ENCODE results near the gene TRAPPC2L. TPM values are rescaled to one million over a fixed set of nuclear protein-coding genes. Genes with fewer than 3 reads are reported as not detected.

Gene TRAPPC2L
- total and polyA plus RNA-seq, 2 of the 13 experiments (the other 11 are each of a cell fraction or from before 2014, with no cell fraction given), result 96.3 to 107 TPM

DNA sequence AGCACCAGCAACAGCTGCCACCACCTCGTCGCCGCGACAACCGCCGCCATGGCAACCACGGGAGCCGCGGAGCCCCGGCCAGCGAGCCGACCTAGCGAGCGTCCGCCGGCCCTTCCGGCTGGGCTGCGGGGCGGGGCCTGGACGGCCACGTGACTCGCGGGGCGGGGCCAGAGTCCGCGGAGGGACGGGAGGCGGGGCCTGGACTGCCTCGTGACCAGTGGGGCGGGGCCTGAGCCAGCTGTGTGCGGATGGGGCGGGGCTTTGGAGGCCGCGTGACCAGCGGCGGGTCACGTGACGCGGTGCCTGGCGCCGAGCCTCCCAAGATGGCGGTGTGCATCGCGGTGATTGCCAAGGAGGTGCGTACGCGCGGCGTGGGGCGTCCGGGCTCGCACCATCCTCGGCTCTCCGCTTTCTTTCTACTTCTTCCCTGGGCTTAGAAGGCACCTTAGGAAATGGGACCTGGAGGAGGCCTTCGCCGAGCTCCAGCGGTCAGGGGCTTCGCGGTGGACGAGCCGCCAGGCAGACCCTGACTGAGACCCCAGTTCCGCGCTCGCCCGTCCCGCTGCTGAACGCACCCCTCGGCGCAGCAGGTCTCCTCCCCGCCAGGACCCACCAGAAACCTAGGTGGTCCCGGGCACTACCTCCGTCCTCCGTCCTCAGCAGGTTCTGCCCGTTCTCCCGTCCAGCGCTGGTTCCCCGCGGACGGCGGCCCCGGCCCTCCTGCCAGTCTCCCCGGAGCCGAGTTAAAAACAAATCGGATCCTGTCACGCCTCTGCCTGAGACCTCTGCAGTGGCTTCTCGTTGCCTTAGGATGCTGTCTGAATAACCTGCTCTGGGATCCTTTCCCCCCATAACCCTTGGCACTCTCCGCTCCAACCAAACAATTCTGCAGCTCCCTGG is at the start of gene TRAPPC2L, which contains the start of gene GALNS (continued):
- TF ChIP-seq NONO (IDR thresholded peaks at IDR 0.05), result no peak
- peak; percentile 81 for TF ChIP-seq NONO (CRISPR knock-in tag; conservative IDR thresholded peaks at IDR 0.05)
- TF ChIP-seq EP300 (IDR thresholded peaks at IDR 0.05; ENCODE audit: low read depth in 2 of 2, low read length in 2 of 2), result no peak
- TF ChIP-seq EP300 (CRISPR knock-in tag; IDR thresholded peaks at IDR 0.05; ENCODE audit: borderline replicate concordance), result no peak
- TF ChIP-seq SUZ12 (IDR thresholded peaks at IDR 0.05; ENCODE audit: low read depth, low read length), result no peak
- TF ChIP-seq ZNF17 (CRISPR knock-in tag; IDR thresholded peaks at IDR 0.05), result no peak
- TF ChIP-seq ZNF136 (CRISPR knock-in tag; IDR thresholded peaks at IDR 0.05; ENCODE audit: low read depth), result no peak; the same call in 1 of the 2 replicates
- TF ChIP-seq REPIN1 (CRISPR knock-in tag; IDR thresholded peaks at IDR 0.05; ENCODE audit: borderline replicate concordance, low read depth), result no peak
- TF ChIP-seq, protein P1, sequence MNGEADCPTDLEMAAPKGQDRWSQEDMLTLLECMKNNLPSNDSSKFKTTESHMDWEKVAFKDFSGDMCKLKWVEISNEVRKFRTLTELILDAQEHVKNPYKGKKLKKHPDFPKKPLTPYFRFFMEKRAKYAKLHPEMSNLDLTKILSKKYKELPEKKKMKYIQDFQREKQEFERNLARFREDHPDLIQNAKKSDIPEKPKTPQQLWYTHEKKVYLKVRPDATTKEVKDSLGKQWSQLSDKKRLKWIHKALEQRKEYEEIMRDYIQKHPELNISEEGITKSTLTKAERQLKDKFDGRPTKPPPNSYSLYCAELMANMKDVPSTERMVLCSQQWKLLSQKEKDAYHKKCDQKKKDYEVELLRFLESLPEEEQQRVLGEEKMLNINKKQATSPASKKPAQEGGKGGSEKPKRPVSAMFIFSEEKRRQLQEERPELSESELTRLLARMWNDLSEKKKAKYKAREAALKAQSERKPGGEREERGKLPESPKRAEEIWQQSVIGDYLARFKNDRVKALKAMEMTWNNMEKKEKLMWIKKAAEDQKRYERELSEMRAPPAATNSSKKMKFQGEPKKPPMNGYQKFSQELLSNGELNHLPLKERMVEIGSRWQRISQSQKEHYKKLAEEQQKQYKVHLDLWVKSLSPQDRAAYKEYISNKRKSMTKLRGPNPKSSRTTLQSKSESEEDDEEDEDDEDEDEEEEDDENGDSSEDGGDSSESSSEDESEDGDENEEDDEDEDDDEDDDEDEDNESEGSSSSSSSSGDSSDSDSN (CRISPR knock-in tag; IDR thresholded peaks at IDR 0.05), result peak; percentile 83
- TF ChIP-seq, protein P2, sequence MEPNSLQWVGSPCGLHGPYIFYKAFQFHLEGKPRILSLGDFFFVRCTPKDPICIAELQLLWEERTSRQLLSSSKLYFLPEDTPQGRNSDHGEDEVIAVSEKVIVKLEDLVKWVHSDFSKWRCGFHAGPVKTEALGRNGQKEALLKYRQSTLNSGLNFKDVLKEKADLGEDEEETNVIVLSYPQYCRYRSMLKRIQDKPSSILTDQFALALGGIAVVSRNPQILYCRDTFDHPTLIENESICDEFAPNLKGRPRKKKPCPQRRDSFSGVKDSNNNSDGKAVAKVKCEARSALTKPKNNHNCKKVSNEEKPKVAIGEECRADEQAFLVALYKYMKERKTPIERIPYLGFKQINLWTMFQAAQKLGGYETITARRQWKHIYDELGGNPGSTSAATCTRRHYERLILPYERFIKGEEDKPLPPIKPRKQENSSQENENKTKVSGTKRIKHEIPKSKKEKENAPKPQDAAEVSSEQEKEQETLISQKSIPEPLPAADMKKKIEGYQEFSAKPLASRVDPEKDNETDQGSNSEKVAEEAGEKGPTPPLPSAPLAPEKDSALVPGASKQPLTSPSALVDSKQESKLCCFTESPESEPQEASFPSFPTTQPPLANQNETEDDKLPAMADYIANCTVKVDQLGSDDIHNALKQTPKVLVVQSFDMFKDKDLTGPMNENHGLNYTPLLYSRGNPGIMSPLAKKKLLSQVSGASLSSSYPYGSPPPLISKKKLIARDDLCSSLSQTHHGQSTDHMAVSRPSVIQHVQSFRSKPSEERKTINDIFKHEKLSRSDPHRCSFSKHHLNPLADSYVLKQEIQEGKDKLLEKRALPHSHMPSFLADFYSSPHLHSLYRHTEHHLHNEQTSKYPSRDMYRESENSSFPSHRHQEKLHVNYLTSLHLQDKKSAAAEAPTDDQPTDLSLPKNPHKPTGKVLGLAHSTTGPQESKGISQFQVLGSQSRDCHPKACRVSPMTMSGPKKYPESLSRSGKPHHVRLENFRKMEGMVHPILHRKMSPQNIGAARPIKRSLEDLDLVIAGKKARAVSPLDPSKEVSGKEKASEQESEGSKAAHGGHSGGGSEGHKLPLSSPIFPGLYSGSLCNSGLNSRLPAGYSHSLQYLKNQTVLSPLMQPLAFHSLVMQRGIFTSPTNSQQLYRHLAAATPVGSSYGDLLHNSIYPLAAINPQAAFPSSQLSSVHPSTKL (CRISPR knock-in tag; IDR thresholded peaks at IDR 0.05), result 0 out of 2 replicates have a peak, but pooled peaks have one; percentile 35
- TF ChIP-seq ARNT (IDR thresholded peaks at IDR 0.05), result no peak
- peak; percentile 83 for TF ChIP-seq ZNF543 (CRISPR knock-in tag; IDR thresholded peaks at IDR 0.05)
- no peak for TF ChIP-seq SNAPC2 (CRISPR knock-in tag; IDR thresholded peaks at IDR 0.05)
- TF ChIP-seq POLR2A (IDR thresholded peaks at IDR 0.05; ENCODE audit: insufficient read depth in 1 of 2, low read depth in 2 of 2, low read length in 2 of 2), result peak; percentile 94 to 97
- TF ChIP-seq NKX3-1 (CRISPR knock-in tag; IDR thresholded peaks at IDR 0.05), result 0 out of 2 replicates have a peak, but pooled peaks have one; percentile 47
- TF ChIP-seq, protein P3, sequence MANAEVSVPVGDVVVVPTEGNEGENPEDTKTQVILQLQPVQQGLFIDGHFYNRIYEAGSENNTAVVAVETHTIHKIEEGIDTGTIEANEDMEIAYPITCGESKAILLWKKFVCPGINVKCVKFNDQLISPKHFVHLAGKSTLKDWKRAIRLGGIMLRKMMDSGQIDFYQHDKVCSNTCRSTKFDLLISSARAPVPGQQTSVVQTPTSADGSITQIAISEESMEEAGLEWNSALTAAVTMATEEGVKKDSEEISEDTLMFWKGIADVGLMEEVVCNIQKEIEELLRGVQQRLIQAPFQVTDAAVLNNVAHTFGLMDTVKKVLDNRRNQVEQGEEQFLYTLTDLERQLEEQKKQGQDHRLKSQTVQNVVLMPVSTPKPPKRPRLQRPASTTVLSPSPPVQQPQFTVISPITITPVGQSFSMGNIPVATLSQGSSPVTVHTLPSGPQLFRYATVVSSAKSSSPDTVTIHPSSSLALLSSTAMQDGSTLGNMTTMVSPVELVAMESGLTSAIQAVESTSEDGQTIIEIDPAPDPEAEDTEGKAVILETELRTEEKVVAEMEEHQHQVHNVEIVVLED (CRISPR knock-in tag; IDR thresholded peaks at IDR 0.05; ENCODE audit: borderline replicate concordance), result peak; percentile 80; the same call in 1 of the 2 replicates
- TF ChIP-seq SKI (IDR thresholded peaks at IDR 0.05; ENCODE audit: partially characterized antibody), result peak; percentile 16
- TF ChIP-seq NR2C2 (CRISPR knock-in tag; IDR thresholded peaks at IDR 0.05; ENCODE audit: borderline replicate concordance), result peak; percentile 64
- TF ChIP-seq ZNF180 (CRISPR knock-in tag; IDR thresholded peaks at IDR 0.05; ENCODE audit: borderline replicate concordance, low read depth), result peak; percentile 46; the same call in 1 of the 2 replicates
- peak; percentile 85 for TF ChIP-seq MYC (CRISPR knock-in tag; IDR thresholded peaks at IDR 0.05; ENCODE audit: borderline replicate concordance)
- peak; percentile 83 for TF ChIP-seq NFKB2 (CRISPR knock-in tag; IDR thresholded peaks at IDR 0.05; ENCODE audit: borderline replicate concordance)
- peak; percentile 66 for TF ChIP-seq MED8 (CRISPR knock-in tag; IDR thresholded peaks at IDR 0.05; ENCODE audit: insufficient replicate concordance)

Data from HepG2 (cell line).